HG02885 (cell line): ENCODE results near the gene CTNND2.
"Not testable (repeated sequence)": the region's sequence is repeated elsewhere in the genome, so short reads cannot be mapped to it uniquely, and the experiment has no call there.

Experiments used
- ATAC-seq: cut with Tn5 transposase; IDR thresholded peaks from one replicate; pipeline ENCODE4 v1.9.1; 2021; ENCODE audit warnings: mild to moderate bottlenecking; ENCODE audit not compliant: unreplicated experiment, poor library complexity

CTNND2 gene

DNA sequence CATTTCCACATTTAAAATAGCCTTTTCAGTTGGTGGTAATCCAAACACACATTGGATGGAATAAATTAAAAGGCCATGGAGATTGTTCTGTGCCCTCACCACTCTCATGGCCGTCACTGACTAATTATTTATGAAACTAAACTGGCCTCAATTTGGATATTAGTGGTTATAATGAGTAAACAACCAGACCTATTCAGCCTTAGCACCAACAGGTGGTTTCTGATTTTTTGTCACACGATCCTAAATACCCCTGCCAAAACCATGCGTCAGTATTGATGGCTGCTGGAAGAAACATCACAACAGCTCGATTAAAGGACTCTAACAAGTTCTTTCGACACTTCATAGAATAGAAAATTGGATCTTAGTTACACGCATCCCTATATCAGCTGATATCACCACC, 867.2 kb downstream of the CTNND2 start:
- ATAC-seq, result peak; percentile 56

DNA sequence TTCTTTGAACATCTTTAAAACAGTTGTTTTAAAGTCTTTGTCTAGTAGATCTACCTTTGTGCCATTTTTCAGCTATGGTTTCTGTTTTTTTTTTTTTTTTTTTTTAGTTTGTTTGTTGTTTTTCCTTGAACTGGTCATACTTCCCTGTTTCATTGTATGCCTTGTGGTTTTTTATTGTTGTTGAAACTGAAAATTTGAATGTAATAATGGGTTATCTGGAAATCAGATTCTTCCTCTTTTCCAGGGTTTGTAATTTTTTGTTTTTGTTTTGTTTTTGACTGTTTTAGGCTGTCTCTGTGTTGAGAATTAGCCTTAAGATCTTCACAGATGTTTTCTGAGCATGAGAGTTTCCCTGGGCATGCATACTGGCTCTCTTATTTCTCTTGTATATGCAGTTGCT, 873.6 kb downstream of the CTNND2 start:
- ATAC-seq, result no peak

DNA sequence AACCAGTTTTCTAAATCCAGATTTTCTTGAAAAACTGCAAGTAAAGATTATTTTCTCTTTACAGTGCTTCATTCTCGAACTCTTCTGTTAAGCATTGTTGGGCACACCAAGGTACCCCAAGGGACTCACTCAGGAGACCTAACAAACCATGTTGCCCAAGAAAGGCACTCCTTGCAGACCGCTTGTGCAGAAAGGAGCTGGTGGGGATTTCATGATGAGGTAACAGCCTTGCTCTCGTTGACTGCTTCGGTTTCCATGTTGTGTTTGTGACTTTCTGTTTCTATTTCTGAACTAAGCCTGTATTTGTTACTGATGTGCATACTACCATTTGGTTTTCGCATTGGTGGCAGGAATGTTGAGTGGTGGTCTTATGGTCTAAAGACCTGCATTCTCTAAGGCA, 876.6 kb downstream of the CTNND2 start:
- ATAC-seq, result peak; percentile 80

DNA sequence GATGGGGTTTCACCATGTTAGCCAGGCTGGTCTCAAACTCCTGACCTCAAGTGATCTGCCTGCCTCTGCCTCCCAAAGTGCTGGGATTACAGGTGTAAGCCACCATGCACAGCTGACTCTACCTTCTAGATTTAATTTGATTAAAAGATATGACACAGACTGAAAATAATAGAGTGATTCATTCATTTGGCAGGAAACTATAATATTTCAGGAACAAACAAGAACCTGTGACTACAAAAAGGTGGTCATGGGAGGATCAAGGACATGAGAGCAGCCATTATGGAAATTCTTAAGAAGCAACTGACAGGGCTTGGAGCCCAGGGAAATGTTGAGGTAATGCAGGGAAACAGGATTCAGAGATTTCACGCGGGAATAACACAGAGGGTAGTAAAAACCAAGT, 877.7 kb downstream of the CTNND2 start:
- ATAC-seq, result no peak

DNA sequence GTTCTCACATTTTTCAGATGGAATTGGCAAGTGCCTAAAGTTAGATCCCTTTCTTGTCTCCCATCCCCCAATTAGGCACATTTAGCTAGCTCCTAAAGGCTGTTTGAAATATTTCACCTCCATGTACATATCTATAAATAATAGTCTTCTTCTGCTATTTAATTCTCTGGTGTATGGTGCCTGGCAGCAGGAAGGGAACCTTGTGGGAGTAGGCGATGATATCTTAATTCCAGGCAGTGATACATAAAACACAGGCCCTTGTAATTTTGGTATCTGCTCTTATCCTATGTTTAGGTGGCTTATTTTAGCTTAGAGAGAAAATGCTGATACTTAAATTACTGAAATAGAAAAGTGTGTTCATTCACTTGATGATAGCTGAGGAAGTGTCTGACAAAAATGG, 880.3 kb downstream of the CTNND2 start:
- no peak for ATAC-seq

DNA sequence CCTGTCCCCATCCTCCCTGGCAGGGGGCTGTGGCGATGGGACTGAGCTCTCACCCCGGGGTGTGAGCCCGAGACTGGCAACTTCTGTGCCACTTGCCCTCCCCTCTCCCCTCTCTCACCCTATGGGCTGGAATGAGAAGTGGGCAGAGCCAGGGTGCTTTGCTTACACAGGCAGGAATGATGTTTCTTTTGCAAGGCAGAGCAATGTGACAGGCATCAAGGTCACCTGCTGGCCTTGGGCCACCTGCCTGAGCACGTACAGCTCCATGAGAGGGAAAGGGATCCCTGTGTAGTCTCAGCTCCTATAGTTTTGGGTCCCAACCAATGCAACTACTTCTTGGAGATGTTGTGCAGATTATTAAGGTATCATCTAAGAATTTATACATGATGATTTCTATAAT, 890.5 kb downstream of the CTNND2 start:
- no peak for ATAC-seq

DNA sequence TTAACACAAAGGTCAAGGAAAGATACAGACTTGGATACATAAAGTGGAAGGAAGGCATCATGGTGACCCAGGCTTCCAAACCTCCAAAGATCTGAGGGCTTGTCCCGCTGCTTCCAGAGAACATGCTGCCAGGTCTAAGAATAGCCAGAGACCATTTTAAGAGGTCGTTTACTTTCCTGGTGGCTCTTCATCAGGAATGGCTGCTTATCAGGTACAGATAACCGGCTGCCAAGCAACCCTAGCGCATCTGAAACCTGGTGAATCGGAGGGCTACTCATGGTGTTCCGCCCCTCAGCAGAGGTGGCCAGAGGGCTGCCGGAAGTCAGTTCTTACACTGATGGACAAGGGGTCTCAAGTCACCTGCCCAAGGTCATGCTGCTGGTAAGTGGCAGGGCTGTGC, 892.0 kb downstream of the CTNND2 start:
- ATAC-seq, result no peak

DNA sequence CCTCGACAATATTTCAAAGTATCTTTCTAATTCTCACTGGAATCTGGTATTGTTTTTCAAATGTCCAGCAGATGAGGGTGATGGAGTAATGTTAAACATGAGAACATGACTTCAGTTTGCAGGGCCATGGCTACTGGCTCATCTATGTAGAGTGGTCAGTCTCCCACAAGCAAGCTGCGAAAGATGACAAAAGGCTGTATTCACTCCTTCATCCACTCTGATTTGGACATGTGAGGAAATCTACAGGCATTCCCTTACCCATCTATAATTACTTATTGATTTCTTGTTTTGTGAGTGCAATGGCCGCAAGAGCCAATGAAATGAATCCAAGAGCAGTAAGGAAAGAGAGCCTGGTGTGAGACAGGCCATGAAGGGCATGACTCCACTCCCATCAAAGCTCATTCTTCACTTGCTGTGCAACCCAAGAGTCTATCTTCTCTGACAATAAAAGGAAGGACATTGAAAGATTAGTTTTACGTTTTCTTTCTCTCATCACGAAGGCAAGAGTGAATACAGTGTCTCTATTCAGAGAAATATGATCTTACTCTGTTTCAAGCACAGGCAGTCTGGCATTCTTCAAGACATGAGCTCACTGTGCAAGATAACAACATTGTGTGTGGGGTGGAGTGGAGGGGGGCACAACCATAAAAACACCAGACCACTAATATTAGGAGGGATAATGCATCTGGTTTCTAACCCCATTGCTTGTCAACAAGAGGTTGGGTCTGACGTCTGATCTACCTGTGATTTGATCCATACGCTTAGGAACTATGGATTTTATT, 893.6 kb downstream of the CTNND2 start:
- ATAC-seq, result no peak

DNA sequence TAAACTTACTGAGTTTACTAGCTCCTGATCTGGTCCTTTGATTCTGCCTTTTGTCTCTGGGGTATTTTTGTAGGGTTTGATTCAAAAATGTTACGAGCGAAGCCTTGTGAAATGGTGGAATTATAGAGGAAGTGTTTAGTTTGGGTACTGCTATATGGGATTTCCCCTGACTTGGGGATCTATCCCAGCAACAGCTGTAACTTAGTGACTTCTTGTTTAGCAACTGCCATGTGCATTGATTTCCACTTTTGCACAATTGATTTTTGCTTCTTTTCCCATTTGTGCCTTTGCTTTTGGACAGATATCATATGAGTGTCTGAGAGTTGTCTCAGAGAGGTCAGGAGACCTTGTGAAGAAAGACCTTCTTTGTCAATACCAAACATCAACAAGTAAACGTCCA, 894.7 kb downstream of the CTNND2 start:
- ATAC-seq, result no peak

DNA sequence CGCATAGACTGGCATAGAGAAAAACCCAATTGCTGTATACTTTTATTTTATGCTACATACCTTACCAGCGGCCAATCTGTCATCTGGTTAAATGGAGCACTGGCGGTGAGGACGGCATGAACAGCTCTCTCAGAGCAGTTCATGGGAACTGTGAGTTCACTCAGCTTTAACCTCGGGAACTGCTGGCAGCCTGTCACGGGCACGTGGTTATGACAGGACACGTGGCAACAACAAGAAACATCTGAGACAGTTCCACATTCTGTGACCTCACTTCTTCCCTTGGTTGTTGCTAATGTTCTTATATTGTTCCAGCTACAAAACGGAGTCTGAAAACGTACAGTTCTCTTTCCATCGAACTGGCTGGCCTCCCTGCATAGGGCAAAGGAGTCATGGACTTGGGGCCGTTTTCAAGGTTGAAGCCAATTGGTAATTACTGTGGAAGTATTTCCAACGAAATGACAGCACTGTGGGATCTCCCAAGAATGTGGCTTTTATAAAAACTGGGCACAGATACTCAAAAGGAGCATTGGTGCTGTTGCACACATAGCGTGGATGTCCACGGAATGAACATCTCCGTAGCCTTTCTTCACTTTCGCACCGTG, 896.9 kb downstream of the CTNND2 start:
- no peak for ATAC-seq

DNA sequence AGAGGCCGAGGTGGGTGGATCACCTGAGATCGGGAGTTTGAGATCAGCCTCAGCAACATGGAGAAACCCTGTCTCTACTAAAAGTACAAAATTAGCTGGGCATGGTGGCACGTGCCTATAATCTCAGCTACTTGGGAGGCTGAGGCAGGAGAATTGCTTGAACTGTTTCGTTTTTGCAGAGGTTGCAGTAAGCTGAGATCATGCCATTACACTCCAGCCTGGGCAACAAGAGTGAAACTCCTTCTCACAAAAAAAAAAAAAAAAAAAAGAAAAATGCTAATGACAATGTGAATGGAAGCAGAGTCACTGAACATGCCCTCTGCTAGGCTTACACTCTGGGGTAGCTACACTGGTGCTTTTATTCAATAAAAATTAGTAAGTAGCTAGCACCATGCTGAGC, 899.7 kb downstream of the CTNND2 start:
- ATAC-seq, result not testable (repeated sequence)

DNA sequence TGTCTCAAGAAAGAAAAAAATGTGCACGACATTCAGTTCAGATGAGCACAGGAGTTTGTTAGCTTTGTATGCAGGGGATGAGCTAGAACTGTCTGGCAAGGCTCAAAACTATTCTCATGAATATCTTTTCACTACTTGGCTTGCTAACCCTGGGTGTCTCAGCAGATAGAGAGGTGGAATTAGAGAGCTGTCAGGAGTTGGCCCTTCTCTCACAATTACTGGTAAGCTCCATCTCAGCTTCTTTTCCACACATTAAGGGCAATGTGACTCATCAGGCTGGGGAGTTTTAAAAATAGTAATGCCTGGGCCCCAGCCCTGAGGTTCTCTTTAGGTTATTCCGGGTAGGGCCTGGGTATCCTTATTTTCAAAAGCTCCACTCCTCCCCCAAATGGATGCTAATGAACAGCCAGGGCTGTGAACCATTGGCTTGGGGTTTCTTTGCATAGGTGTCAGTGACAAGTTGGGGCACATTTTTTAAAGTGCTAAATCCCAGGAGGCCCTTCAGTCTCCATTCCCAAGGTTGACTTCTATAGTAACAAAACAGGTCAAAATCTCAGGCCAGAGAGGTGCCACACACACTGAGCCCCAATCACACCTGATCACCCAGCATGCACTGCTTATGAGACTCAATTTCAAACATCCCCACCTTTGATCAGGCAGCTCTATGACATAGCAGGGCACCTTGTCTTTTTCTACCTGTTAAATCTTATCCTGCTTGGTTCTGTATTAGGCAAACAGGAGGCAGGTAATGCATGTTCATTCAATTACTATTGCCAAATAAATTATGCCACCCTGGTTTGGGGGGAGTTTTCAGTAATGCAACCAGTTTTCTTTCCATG, 903.5 kb downstream of the CTNND2 start:
- no peak for ATAC-seq

DNA sequence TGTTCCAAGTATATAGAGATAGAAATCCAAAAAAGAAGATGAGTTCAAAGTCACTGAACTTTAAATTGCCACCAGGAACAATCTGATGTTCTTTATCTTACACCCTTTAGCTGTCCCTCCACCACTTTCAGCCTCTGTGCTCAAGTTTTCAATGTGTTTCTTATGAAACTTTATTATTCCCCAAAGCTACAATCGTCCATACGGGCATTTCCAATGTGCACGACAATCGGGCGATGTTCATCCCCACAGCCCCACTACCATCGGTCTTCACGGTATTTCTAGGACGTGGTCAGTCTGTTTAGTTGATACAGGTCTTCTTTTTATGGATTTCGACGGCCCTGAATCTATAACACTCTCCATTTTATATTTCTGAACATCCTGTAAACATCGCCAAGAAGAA, 904.5 kb downstream of the CTNND2 start:
- ATAC-seq, result no peak

DNA sequence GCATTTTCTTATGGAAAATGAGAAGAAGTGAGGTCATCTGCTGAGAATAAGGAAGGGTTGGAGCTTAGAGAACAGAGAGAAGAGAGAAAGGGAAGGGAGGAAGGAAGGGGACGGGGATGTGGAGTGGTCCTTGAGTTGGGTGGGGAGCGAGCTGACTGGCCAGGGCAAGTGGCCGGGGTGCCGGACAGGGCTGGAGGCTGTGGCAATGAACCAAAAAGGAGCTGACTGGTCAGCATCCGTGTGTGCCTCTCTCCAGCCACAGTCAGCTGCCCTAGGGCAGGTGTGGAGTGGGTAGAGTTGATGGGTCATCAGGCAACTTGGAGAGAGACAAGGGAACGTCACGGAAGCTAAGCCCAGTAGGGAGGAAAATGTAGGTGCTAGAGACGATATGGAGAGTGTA, 908.4 kb downstream of the CTNND2 start:
- ATAC-seq, result no peak

DNA sequence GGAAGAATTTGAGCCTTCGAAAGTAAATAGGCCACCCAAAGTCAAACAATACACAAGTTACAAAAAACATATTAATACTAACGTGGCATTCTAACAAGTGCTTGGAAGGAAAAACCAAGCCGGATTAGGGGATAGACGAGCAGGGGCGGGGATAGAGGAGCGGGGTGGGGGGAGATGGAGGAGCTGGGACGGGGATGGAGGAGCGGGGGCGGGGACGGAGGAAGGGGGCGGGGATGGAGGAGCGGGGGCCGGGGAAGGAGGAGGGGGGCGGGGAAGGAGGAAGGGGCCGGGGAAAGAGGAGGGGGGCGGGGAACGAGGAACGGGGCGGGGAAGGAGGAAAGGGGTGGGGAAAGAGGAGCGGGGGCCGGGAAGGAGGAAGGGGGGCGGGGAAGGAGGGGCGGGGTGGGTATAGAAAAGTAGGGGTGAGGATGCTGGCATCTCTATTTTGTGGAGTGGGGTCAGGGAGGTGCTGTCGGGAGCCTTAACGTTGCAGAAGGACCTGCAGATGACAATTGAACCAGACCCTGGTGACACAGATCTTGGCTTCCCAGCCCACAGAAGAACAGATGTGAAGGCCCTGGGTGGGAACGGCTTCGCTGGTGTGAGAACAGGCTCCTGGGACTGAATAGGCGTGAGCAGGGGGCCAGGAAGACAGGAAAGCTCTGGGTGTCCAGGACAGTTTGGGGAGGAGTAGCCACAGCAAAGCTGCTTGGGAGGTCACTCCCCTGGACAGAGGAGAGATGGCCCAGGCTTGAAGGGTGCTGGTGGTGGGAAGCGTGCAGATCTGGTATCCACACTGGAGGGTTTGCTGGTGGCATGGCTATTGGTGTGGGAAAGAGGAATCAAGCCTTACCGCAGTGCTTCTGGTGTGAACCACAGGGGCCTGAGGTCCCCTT, 909.9 kb downstream of the CTNND2 start:
- ATAC-seq, result no peak

DNA sequence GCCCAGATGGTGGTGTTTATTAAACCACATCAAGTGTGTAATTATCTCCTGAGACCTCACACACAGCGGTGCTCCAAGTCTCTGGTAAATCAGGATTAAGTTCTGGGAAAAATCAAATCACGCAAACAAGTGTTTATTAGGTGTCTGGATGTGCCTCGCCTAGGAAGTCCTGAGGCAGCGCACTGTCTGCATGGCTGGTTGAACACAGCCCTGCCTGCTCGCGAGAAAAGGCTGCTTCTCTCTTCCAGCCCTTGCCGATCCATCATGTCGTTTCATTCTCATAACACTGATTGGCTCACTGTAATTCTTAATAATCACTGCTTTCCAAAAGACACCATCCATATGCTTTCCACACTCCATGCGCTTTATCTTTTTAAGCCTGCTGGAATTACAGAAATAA, 913.6 kb downstream of the CTNND2 start:
- no peak for ATAC-seq

DNA sequence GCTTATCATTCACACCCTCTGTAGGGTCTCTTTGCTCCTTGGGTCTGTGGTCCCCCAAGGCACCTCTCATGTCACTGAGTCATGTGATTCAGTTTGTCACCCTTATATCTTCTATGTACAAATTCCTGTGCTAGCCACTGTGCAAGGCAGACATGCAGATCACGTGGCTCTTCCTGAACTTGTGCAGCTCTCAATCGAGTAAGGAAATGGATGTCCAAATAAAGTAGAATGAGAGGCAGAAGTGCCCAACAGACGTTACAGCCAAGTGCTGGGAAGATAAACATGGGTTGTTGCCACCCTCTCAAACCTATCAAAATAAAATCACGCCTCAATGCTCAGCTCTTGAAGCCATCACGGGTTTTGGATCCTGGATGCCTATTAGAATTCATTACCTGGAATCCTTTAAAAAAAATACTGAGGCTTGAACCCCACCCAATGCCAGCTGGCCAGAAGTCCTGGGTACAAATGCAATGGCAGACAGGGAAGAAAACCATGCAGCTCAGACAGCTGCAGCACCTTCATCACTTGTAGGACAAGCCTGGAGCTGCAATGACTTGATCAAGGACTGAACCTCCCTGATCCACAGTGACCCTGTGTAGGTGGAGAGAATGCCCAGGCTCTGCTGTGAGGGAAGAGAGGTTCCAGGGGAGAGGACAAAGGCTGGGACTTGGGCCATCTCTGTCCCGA, 914.5 kb downstream of the CTNND2 start:
- ATAC-seq, result no peak

DNA sequence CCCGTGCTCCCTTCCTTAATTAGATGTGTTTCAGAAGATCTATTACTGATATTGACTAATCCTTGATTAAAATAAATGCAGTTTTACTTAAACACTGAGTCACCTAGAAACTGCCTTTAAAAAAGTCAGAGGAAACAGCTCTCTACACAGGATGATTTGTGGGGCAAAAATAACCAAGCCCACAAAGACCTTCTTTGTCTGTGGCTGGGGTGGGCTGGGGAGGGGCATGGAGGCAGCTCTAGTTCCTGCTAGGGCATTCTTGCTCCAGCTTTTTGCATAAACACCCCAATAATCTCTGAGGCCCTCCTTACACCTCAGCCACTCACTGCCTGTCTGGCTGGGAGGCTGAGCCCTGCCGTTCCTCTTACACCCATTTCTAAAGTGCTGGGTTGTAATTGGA, 915.6 kb downstream of the CTNND2 start:
- ATAC-seq, result no peak

DNA sequence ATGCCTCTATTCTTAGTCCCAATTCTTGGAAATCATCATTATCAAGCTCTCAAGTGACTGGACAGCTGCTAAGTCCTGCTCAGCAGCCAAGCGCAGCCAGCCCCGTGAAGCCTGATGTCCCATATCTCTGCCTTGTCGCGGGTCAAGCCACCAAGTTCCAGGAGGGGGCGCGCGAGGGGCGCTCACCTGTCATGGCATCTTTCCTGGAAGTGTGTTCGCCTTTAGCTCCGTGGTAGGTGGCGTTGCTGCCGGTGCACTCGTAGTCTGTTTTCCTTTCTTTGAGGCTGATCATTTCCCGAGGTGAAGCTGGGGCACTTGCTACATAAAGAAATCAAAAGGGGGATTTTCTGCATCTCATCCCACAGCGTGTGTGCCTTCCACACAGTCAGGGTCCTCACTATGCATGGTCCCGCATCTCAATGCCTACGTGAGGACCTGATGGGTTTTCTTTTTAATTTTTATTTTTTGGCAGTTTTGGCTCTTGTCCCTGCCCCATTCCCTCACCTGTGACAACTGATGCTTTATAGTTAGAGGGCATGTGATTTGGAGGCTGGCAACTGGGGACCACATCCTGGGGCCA, 916.2 kb downstream of the CTNND2 start:
- ATAC-seq, result peak; percentile 95
